Lung (tissue), 12 donors: Measurements from ENCODE around the gene CLEC5A. TPM values are rescaled to one million over a fixed set of nuclear protein-coding genes. Genes with fewer than 3 reads are reported as not detected.

Experiments
- ATAC-seq: fragments of 200-7000 bp; cut with Tn5 transposase; one replicate; pipeline ENCODE4 v1.9.1; 2020; ENCODE audit warnings: moderate number of reproducible peaks; ENCODE audit not compliant: insufficient read depth, low FRiP score
- DNase-seq, 3 donors: peaks; one replicate each; pipeline ENCODE4 v3.0.0-alpha.2; 2013 to 2017
- H3K27ac ChIP-seq, 2 donors: one replicate each; pipeline ENCODE4 v1.5.1; 2013; ENCODE audit warnings: mild to moderate bottlenecking in 2 of 2, moderate library complexity in 2 of 2, control low read depth in 1 of 2, inconsistent platforms in 1 of 2, low read depth in 1 of 2, low read length in 1 of 2
- H3K27me3 ChIP-seq, 3 donors: one replicate each; pipeline ENCODE4 v1.5.1; 2013; ENCODE audit warnings: low read length in 2 of 3; ENCODE audit not compliant: control insufficient read depth in 3 of 3, insufficient read depth in 3 of 3
- H3K36me3 ChIP-seq, 4 donors: one replicate each; pipeline ENCODE4 v1.5.1; 2013; ENCODE audit warnings: low read length in 4 of 4, mild to moderate bottlenecking in 1 of 4, moderate library complexity in 1 of 4; ENCODE audit not compliant: control insufficient read depth in 4 of 4, insufficient read depth in 4 of 4
- H3K4me1 ChIP-seq, 5 donors: one replicate each; pipeline ENCODE4 v1.5.1; 2013; ENCODE audit warnings: low read length in 5 of 5, mild to moderate bottlenecking in 2 of 5, moderate library complexity in 1 of 5; ENCODE audit not compliant: control insufficient read depth in 5 of 5, insufficient read depth in 5 of 5
- H3K4me3 ChIP-seq: one replicate; pipeline ENCODE4 v1.5.1; 2013; ENCODE audit warnings: mild to moderate bottlenecking, control low read depth, moderate library complexity
- H3K9ac ChIP-seq, 2 donors: one replicate each; pipeline ENCODE4 v1.5.1; 2013; ENCODE audit warnings: low read length in 2 of 2, control low read depth in 1 of 2; ENCODE audit not compliant: insufficient read depth in 1 of 2
- H3K9me3 ChIP-seq, 4 donors: one replicate each; pipeline ENCODE4 v1.5.1; 2013; ENCODE audit warnings: low read length in 3 of 4, mild to moderate bottlenecking in 1 of 4, moderate library complexity in 1 of 4; ENCODE audit not compliant: control insufficient read depth in 4 of 4, insufficient read depth in 3 of 4
- WGBS, 2 donors: extraction: QIAGEN DNeasy Blood & Tissue Kit; methylation state at CpG; one replicate each; pipeline ENCODE4 v1.1.7; 2013; 5-methylcytosine and 5-hydroxymethylcytosine counted together
- polyA plus RNA-seq, 2 donors: library from polyadenylated mRNA; stranded (reverse); fragments of 200-250 nt; gene quantifications; one replicate each; pipeline ENCODE4 v1.2.1, GENCODE V29; 2013
- total RNA-seq, 2 donors: library from RNA; depleted of rRNA in 1 of 2; stranded (reverse); fragments of >200 nt in 1 of 2; gene quantifications; one replicate each; pipeline ENCODE4 v1.2.1, GENCODE V29; 2014 to 2021
- TF ChIP-seq, protein P1 (sequence below): IDR thresholded peaks from 2 replicates; pipeline ENCODE4 v1.5.1; 2012; ENCODE audit warnings: mild to moderate bottlenecking; ENCODE audit errors: control extremely low read depth, extremely low read depth
- donor health status: control.
- donor health status: control.
- donor health status: Bipolar disorder and iron deficiency.
- donor health status: healthy.
- donor health status: DM: yes; HTN: yes; CAD: no.

Gene CLEC5A
- total and polyA plus RNA-seq, 4 donors: 2.7 to 19.1 (median 6.6) TPM

GRCh38 chr7:141949021-141949420 lies 2.2 kb upstream of the CLEC5A start:
- Histone ChIP-seq H3K27ac (no peak overlapping the region), H3K4me3 (no peak overlapping the region), H3K9ac (no peak overlapping the region), H3K27me3 (no peaks in the 10 kb centered on the region), H3K4me1 (no peaks in the 10 kb centered on the region), H3K9me3 (peaks cover 0 to 2% (median 0%) of the 10 kb centered on the region in 4 donors), H3K36me3 (no peaks in the 10 kb centered on the region)
- TF ChIP-seq, protein P1, sequence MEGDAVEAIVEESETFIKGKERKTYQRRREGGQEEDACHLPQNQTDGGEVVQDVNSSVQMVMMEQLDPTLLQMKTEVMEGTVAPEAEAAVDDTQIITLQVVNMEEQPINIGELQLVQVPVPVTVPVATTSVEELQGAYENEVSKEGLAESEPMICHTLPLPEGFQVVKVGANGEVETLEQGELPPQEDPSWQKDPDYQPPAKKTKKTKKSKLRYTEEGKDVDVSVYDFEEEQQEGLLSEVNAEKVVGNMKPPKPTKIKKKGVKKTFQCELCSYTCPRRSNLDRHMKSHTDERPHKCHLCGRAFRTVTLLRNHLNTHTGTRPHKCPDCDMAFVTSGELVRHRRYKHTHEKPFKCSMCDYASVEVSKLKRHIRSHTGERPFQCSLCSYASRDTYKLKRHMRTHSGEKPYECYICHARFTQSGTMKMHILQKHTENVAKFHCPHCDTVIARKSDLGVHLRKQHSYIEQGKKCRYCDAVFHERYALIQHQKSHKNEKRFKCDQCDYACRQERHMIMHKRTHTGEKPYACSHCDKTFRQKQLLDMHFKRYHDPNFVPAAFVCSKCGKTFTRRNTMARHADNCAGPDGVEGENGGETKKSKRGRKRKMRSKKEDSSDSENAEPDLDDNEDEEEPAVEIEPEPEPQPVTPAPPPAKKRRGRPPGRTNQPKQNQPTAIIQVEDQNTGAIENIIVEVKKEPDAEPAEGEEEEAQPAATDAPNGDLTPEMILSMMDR: no peak
- ATAC-seq (no peak), DNase-seq (no peak)
- 60 to 73% methylated on average over 2 of the region's 2 CpGs for WGBS, 2 donors

GRCh38 chr7:141945356-141945755 lies 1.4 kb downstream of the CLEC5A start:
- no peaks in the 10 kb centered on the region for H3K27me3 ChIP-seq
- 31 to 49% methylated on average over 3 of the region's 3 CpGs for WGBS, 2 donors
- TF ChIP-seq, protein P1: no peak
- no peak overlapping the region for H3K9ac ChIP-seq
- H3K9me3 ChIP-seq: peaks cover 0 to 2% (median 0%) of the 10 kb centered on the region in 4 donors
- no peak overlapping the region for H3K27ac ChIP-seq
- no peak overlapping the region for H3K4me3 ChIP-seq
- peak; percentile 62 for ATAC-seq
- no peak for DNase-seq
- no peaks in the 10 kb centered on the region for H3K4me1 ChIP-seq
- no peaks in the 10 kb centered on the region for H3K36me3 ChIP-seq

GRCh38 chr7:141944811-141945210 lies 2.0 kb downstream of the CLEC5A start:
- Histone ChIP-seq H3K4me1 (no peaks in the 10 kb centered on the region), H3K4me3 (no peak overlapping the region), H3K36me3 (no peaks in the 10 kb centered on the region), H3K27ac (no peak overlapping the region), H3K9ac (no peak overlapping the region), H3K9me3 (no peaks in the 10 kb centered on the region), H3K27me3 (no peaks in the 10 kb centered on the region)
- 30 to 62% methylated on average over 3 of the region's 3 CpGs for WGBS, 2 donors
- TF ChIP-seq, protein P1: no peak
- DNase-seq (no peak), ATAC-seq (no peak)

DNA sequence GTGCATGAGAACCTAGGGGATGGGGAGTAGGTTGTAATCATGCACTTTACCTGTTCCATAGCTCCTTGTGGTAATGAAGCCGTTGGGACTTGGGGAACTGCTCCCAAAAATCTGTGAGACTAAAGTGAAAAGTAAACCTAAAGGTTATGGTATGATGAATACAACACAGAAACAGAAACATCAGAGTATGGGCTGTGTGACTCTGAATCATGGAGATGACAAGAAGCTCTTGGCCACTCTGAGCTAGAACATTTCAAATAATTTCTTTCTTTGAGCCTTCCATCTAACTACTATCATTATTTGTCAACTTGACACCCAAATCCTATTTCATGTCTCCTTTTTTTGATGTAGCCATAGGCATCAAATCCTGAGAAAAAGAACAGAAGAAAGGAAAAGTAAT lies 2.9 kb downstream of the CLEC5A start:
- Histone ChIP-seq H3K27me3 (no peaks in the 10 kb centered on the region), H3K36me3 (no peaks in the 10 kb centered on the region), H3K27ac (no peak overlapping the region), H3K4me3 (no peak overlapping the region), H3K9me3 (peaks cover 0 to under 1% (median 0%) of the 10 kb centered on the region in 4 donors), H3K9ac (no peak overlapping the region), H3K4me1 (no peaks in the 10 kb centered on the region)
- no peak for DNase-seq
- TF ChIP-seq, protein P1: no peak
- 78 to 80% methylated on average over 1 of the region's 1 CpG for WGBS, 2 donors
- no peak for ATAC-seq
